Measurements from ENCODE around the gene STARD9. TPM values are rescaled to one million over a fixed set of nuclear protein-coding genes. Genes with fewer than 3 reads are reported as not detected.

STARD9 gene
- 5.0 TPM for total RNA-seq (2021; ENCODE audit: unreplicated experiment)
- polyA plus RNA-seq (2012), result 2.8 and 3.2 TPM in 2 replicates
- Bru-seq, nascent RNA, result percentile 51 among the genes with signal in this experiment
- BruChase-seq, experiment 1, labeled RNA remaining after a 6-hour chase, result percentile 45 among the genes with signal in this experiment
- percentile 58 among the genes with signal in this experiment for BruChase-seq, experiment 2, labeled RNA remaining after a 2-hour chase
- long read RNA-seq, partial matches to known transcripts, result 3 of 4 reads
- long read RNA-seq, other reads (novel, unspliced or antisense), result 1 of 4 reads

- no TSS peak for BruUV-seq (replicated peaks)
- TF ChIP-seq SP1 (IDR thresholded peaks at IDR 0.05; ENCODE audit: low read depth) (peak; percentile 64), EGR1 (IDR thresholded peaks at IDR 0.05; ENCODE audit: low read depth) (peak; percentile 91), ZFX (IDR thresholded peaks at IDR 0.05) (no peak), POLR2AphosphoS5 (IDR thresholded peaks at IDR 0.05; ENCODE audit: low read depth, low read length) (peak; percentile 55), EZH2phosphoT487 (IDR thresholded peaks at IDR 0.05; ENCODE audit: borderline replicate concordance) (no peak), TCF7L2 (IDR thresholded peaks at IDR 0.05; ENCODE audit: borderline replicate concordance, extremely low read depth, insufficient read depth, insufficient read length) (no peak), POLR2A (IDR thresholded peaks at IDR 0.05; ENCODE audit: borderline replicate concordance, extremely low read depth, insufficient read depth, insufficient read length) (peak; percentile 50), ELF1 (IDR thresholded peaks at IDR 0.05; ENCODE audit: borderline replicate concordance, low read depth) (no peak), EZH2 (IDR thresholded peaks at IDR 0.05) (no peak), CTCF (IDR thresholded peaks at IDR 0.05 in 2 of 3, conservative IDR thresholded peaks at IDR 0.05 in 1 of 3; ENCODE audit: borderline replicate concordance in 1 of 3, insufficient read depth in 1 of 3, low read depth in 2 of 3, low read length in 2 of 3) (no peak), MAX (IDR thresholded peaks at IDR 0.05) (peak; percentile 92)
- peaks cover 12 to 18% of the 10 kb centered on the region in 2 experiments for H3K4me1 ChIP-seq (ENCODE audit: control insufficient read depth in 1 of 2, insufficient read depth in 2 of 2, low read length in 2 of 2)
- no peaks in the 10 kb centered on the region; the same call in 1 of the 2 replicates for H3K27me3 ChIP-seq (ENCODE audit: insufficient read depth, low read length)
- H3K9me3 ChIP-seq (ENCODE audit: control insufficient read depth in 1 of 2, insufficient read depth in 1 of 2, low read depth in 1 of 2, low read length in 2 of 2), result no peaks in the 10 kb centered on the region
- 0 out of 2 replicates have a peak within 1 kb of the TSS, but pooled peaks have one; percentile 11 for H3K27ac ChIP-seq (ENCODE audit: low read depth, low read length)
- peak within 1 kb of the TSS; percentile 98 for H3K4me2 ChIP-seq (ENCODE audit: low read length)
- peak within 1 kb of the TSS; percentile 95 for H2AFZ ChIP-seq (ENCODE audit: low read depth, low read length, poor library complexity, severe bottlenecking)
- DNase-seq (ENCODE audit: low read depth, low spot score) (peak; percentile 94), ATAC-seq (peak; percentile 95)
- no peaks in the 10 kb centered on the region for H3K36me3 ChIP-seq (ENCODE audit: control insufficient read depth in 1 of 2, insufficient read depth in 2 of 2, low read length in 2 of 2)
- intact Hi-C loops (cut with micrococcal nuclease), result no loop called here
- ChIA-PET CTCF (interaction anchor here (1.2 kb wide), 1 partner anchor 16 kb away, joined by 7 read pairs; no protein-coding TSS in a partner anchor), RAD21 (ENCODE audit: low non-redundant PET in 1 of 2, low total read pairs in 2 of 2, uncharacterized antibody in 2 of 2, unreplicated experiment in 2 of 2) (no interaction called here), POLR2A (interaction anchor here (0.6 to 2.0 kb wide), 8 partner anchors 8 to 347 kb away, joined by 3 to 6 read pairs (median 3); no protein-coding TSS in a partner anchor)
- peak within 1 kb of the TSS; percentile 64 for H3K9ac ChIP-seq (ENCODE audit: low read length)
- peak within 1 kb of the TSS; percentile 61 to 63 for H3K4me3 ChIP-seq (replicated peaks in 1 of 2; ENCODE audit: low read depth in 1 of 2, low read length in 2 of 2)
- no peaks in the 10 kb centered on the region for H3K79me2 ChIP-seq (ENCODE audit: insufficient read depth, low read length)
- H3K9me2 ChIP-seq (ENCODE audit: insufficient read depth), result no peaks in the 10 kb centered on the region
- no peaks in the 10 kb centered on the region for H4K20me1 ChIP-seq (ENCODE audit: insufficient read depth)
Measured at GRCh38 chr15:42575188-42576039, at the start of gene STARD9. Gene STARD9 (plus strand): TSS chr15:42575606. CDS start chr15:42575716, 110 bp downstream.
